Mucosa of rectum (tissue), 2 donors: Measurements from ENCODE around the gene CCDC90B.
"Not testable (repeated sequence)": the region's sequence is repeated elsewhere in the genome, so short reads cannot be mapped to it uniquely, and the experiment has no call there.

Source experiments
- H3K27ac ChIP-seq, 2 donors: one replicate each; pipeline ENCODE4 v1.7.0; 2013; ENCODE audit warnings: inconsistent platforms in 2 of 2, low read depth in 2 of 2, low read length in 2 of 2
- H3K27me3 ChIP-seq, 2 donors: one replicate each; pipeline ENCODE4 v1.7.0; 2013; ENCODE audit warnings: low read length in 2 of 2; ENCODE audit not compliant: control insufficient read depth in 2 of 2, insufficient read depth in 2 of 2
- H3K36me3 ChIP-seq, 2 donors: one replicate each; pipeline ENCODE4 v1.7.0; 2013; ENCODE audit warnings: low read length in 2 of 2; ENCODE audit not compliant: control insufficient read depth in 2 of 2, insufficient read depth in 2 of 2
- H3K4me1 ChIP-seq, 2 donors: one replicate each; pipeline ENCODE4 v1.7.0; 2013; ENCODE audit warnings: low read length in 2 of 2, mild to moderate bottlenecking in 1 of 2; ENCODE audit not compliant: control insufficient read depth in 2 of 2, insufficient read depth in 2 of 2
- H3K4me3 ChIP-seq, 2 donors: one replicate each; pipeline ENCODE4 v1.7.0; 2013; ENCODE audit warnings: low read length in 2 of 2
- H3K9ac ChIP-seq, 2 donors: one replicate each; pipeline ENCODE4 v1.7.0; 2013; ENCODE audit warnings: low read length in 2 of 2, low read depth in 1 of 2, mild to moderate bottlenecking in 1 of 2
- H3K9me3 ChIP-seq, 2 donors: one replicate each; pipeline ENCODE4 v1.7.0; 2013; ENCODE audit warnings: low read length in 2 of 2; ENCODE audit not compliant: control insufficient read depth in 2 of 2
- donor health status: healthy.
- donor health status: Normal muscosa, but diverticular disease.

CCDC90B gene

GRCh38 chr11:83271734-83272133 lies 14.4 kb downstream of the CCDC90B start:
- H3K4me1 ChIP-seq, H3K27me3 ChIP-seq, H3K9ac ChIP-seq, H3K4me3 ChIP-seq, H3K27ac ChIP-seq, H3K9me3 ChIP-seq: not testable (repeated sequence)
- H3K36me3 ChIP-seq: peaks cover 25 to 36% of the 10 kb centered on the region in 2 donors

DNA sequence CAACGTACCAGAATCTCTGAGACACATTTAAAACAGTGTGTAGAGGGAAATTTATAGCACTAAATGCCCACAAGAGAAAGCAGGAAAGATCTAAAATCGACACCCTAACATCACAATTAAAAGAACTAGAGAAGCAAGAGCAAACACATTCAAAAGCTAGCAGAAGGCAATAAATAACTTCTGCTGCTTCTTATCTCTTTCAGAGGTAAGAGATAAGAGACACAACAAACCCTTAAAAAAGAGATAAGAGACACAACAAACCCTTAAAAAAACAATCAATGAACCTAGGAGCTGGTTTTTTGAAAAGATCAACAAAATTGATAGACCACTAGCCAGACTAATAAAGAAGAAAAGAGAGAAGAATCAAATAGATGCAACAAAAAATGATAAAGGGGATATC lies 17.1 kb downstream of the CCDC90B start:
- not testable (repeated sequence) for H3K27ac ChIP-seq, H3K27me3 ChIP-seq, H3K9me3 ChIP-seq, H3K4me1 ChIP-seq, H3K9ac ChIP-seq, H3K4me3 ChIP-seq
- H3K36me3 ChIP-seq: peaks cover 28 to 32% of the 10 kb centered on the region in 2 donors

DNA sequence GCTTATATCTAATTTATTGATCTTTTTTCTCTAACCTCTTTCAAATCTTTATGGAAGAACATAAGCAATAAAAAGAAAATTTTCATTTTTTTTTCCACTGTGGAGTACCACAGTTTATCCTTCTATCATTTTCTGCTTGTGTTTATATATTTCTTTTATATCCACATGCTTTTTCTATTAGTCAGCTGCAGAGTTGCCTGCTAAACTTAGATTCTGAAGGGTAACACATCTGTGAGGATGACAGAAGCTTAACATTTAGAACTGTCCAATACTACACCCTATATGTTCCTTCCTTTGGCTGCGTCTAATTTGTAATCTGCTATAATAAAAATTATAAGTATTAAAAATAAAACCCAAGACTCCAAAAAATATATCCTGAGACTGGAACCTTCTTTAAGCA lies 20.8 kb downstream of the CCDC90B start:
- Histone ChIP-seq H3K9me3 (no peaks in the 10 kb centered on the region), H3K27ac (no peak overlapping the region), H3K9ac (no peak overlapping the region), H3K4me3 (no peak overlapping the region), H3K27me3 (no peaks in the 10 kb centered on the region), H3K4me1 (no peaks in the 10 kb centered on the region), H3K36me3 (peaks cover 35 to 39% of the 10 kb centered on the region in 2 donors)

DNA sequence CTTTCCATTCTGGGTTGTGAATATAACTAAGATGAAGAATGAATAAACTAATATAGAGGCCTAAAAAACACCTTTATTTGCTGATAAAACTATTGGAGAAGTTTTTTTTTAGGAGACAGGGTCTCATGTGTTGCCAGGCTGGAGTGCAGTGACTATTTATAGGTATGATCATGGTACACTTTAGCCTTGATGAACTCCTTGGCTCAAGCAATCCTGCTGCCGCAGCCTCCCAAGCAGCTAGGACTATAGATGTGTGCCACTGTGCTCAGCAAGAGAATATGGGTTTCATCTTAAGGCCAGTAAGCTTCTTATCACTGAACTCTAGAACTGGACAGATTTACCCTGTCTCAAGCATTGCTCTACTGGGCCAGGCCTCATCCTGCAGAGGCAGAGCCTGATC lies 26.6 kb downstream of the CCDC90B start:
- H3K4me3 ChIP-seq: no peak overlapping the region
- no peak overlapping the region for H3K9ac ChIP-seq
- H3K4me1 ChIP-seq: no peaks in the 10 kb centered on the region
- H3K9me3 ChIP-seq: no peaks in the 10 kb centered on the region
- H3K36me3 ChIP-seq: peaks cover 21 to 46% of the 10 kb centered on the region in 2 donors
- no peak overlapping the region for H3K27ac ChIP-seq
- H3K27me3 ChIP-seq: no peaks in the 10 kb centered on the region

- Histone ChIP-seq H3K9me3 (no peaks in the 10 kb centered on the region), H3K27me3 (no peaks in the 10 kb centered on the region), H3K9ac (no peak overlapping the region), H3K4me3 (no peak overlapping the region), H3K36me3 (peaks cover 10 to 34% of the 10 kb centered on the region in 2 donors), H3K4me1 (no peaks in the 10 kb centered on the region), H3K27ac (no peak overlapping the region)
These were observed 28.4 kb downstream of the CCDC90B start for GRCh38 chr11:83257761-83258168.

- Histone ChIP-seq H3K27me3 (no peaks in the 10 kb centered on the region), H3K27ac (no peak overlapping the region), H3K9ac (no peak overlapping the region), H3K36me3 (peaks cover 5 to 28% of the 10 kb centered on the region in 2 donors), H3K4me1 (no peaks in the 10 kb centered on the region), H3K4me3 (no peak overlapping the region), H3K9me3 (no peaks in the 10 kb centered on the region)
These were observed 29.4 kb downstream of the CCDC90B start for GRCh38 chr11:83256602-83257340.

DNA sequence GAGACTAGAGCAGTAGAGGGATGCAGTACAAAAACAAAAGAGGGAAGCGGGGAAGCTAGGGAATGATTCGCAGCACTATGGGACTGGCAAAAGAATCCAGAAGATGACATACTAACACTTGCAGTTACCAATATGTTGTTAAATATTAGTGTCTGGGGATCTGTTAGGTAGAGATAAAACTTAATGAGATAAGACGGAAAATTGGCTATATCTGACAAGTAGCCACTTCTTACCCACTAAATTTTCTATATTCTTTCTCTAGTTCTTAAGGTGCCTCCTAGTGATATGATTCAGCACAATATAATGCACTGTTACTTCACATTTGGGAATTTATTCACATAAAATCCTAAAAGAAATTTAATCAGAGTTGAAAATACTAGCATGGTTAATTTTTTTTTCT lies 30.8 kb downstream of the CCDC90B start:
- Histone ChIP-seq H3K27me3 (no peaks in the 10 kb centered on the region), H3K4me1 (no peaks in the 10 kb centered on the region), H3K4me3 (no peak overlapping the region), H3K27ac (no peak overlapping the region), H3K9ac (no peak overlapping the region), H3K9me3 (no peaks in the 10 kb centered on the region), H3K36me3 (peaks cover 0 to 21% of the 10 kb centered on the region in 2 donors)

DNA sequence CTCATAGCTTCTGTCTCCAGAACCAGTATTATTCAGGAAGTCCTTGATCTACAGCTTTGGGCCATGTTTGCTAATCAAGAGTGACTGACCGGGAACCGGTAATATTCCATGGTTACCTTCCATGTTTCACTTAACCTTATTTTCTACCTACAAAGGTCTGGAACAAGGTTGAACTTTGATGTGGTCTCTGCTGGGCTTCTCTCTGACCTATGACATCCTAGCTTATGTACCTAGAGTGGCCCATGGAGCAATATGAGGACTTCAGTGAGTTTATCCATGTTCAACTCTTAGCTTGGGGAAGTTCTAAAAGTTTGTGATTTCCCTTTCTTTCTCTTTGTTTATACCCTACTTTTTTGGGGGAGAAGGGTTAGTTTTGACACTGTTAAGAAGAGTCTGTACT lies 33.2 kb downstream of the CCDC90B start:
- Histone ChIP-seq H3K9ac (no peak overlapping the region), H3K4me1 (no peaks in the 10 kb centered on the region), H3K27ac (no peak overlapping the region), H3K4me3 (no peak overlapping the region), H3K27me3 (no peaks in the 10 kb centered on the region), H3K9me3 (no peaks in the 10 kb centered on the region), H3K36me3 (peaks cover 0 to 7% of the 10 kb centered on the region in 2 donors)

- H3K4me3 ChIP-seq: no peak overlapping the region
- no peaks in the 10 kb centered on the region for H3K4me1 ChIP-seq
- no peaks in the 10 kb centered on the region for H3K9me3 ChIP-seq
- peaks cover 0 to under 1% of the 10 kb centered on the region in 2 donors for H3K36me3 ChIP-seq
- no peak overlapping the region for H3K27ac ChIP-seq
- no peaks in the 10 kb centered on the region for H3K27me3 ChIP-seq
- no peak overlapping the region for H3K9ac ChIP-seq
These were observed 33.9 kb downstream of the CCDC90B start for GRCh38 chr11:83252266-83252665.

- H3K27me3 ChIP-seq: no peaks in the 10 kb centered on the region
- no peak overlapping the region for H3K27ac ChIP-seq
- H3K4me3 ChIP-seq: no peak overlapping the region
- H3K9me3 ChIP-seq: no peaks in the 10 kb centered on the region
- H3K36me3 ChIP-seq: no peaks in the 10 kb centered on the region
- no peak overlapping the region for H3K9ac ChIP-seq
- H3K4me1 ChIP-seq: no peaks in the 10 kb centered on the region
These were observed 36.1 kb downstream of the CCDC90B start for GRCh38 chr11:83249972-83250593.
